ENCODE measurements around the gene CREG2.

Gene CREG2

DNA sequence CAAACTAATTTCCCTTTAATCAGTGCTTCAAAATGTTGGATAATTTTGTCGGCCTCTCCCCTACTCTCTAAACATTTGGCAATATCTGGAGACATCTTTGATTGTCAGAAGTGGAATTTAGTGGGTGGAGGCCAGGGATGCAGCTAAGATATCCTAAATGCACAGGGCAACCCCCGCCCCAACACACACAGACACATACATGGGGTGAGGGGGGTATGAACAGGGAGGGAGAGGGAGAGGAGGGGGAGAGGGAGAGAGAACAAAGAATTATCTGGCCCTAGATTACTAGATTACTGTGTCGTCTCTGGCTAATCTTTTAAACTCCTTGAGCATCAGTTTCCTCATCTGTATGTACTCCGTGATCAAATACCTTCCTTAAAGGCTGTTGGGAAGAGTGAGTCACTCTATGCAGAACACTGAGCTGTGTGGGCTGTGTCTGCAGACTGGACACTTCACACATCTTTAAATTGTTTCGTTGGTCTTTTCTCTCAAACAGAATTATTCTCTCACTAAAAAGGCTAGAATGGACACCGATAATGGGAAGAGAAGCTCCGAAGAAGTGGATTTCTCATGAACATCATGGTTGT is 81.7 kb downstream of the CREG2 start:
- DNase-seq = no peak

DNA sequence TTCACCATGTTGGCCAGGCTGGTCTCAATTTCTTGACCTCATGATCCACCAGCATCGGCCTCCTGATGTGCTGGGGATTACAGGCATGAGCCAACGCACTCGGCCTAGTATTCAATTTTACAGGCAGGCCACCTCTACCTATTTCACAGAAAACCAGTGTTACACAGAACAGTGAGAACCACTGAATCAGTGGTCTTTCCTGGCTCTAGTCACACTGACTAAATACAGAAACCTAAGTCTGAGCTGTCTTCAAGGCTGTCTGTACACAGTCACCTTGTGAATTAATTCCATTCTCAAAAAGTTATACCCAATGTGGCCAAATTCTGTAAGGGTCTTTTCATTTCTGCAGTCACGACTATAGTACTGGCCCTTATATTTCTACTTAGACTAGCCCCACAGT is 82.3 kb downstream of the CREG2 start:
- DNase-seq = no peak

DNA sequence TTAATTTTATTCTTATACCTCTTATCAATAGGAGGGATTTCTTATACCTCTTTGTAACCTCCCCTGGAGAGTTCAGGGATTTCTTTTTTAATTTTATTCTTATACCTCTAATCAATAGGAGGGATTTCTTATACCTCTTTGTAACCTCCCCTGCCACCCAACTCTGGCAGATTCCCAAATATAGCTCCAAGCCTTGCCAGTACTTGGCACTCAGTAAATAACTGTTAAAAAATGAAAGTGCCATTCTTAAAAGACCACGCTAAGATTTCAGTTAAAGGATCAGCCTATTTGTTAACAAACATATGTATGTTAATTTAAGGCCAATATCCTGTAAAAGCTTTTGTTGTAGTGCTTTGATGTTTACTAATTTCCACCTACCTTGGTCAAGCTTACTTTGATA is 83.6 kb downstream of the CREG2 start:
- DNase-seq = no peak

DNA sequence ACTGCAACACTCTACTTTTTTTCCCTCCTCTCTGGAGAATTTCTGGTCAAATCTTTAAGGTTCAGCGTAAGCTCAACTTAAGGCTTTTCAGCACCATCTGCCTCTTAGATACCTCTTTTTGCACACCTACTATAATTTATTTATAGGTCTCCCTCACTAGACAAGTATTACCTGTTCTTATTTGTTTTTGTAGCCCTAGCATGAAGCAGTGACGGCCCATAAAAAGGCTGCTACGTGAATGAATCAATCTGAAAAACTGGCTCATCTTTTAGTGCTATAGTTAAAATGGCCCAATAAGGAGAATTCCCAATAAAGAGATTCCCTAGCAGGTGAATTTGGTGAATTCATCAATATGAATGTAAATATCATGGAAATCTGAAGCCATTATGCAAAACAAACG is 85.3 kb downstream of the CREG2 start:
- no peak for DNase-seq

DNA sequence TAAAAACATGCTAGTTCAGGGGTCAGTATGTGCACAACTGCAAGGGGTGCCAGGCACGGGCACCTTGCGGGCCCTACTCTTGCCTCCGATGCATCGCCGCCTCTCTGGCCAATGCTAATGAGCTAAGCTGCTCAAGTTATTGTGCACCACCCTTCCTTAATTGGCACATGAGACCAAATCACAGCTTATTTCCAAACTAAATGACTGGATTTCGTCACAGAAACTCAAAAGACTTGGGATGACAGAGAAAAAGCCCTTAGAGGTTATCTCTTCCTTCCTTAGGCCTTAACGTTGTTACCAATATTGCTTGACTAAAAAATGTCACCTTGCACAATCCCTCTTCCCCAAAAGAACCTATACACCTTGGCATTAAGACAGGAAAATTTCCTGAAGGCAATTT is 86.5 kb downstream of the CREG2 start:
- no peak for DNase-seq

DNA sequence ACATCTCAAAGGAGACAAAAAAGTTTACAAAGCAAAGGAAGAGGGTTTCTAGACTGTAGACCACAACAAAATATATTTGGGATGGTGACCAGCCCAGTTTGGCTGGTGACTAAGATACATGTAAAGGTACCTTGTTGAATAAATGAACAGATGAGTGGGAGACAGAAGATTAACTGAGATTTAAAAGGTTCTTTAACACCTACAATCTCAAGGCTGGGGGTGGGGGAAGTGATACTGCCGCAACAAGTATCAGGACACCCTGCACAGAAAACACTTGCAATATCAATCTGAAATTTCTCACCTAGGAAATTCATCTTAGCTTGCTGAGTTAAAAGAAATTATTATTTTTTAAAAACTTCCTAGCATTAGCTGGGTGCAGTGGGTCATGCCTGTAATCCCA is 87.1 kb downstream of the CREG2 start:
- DNase-seq = no peak

DNA sequence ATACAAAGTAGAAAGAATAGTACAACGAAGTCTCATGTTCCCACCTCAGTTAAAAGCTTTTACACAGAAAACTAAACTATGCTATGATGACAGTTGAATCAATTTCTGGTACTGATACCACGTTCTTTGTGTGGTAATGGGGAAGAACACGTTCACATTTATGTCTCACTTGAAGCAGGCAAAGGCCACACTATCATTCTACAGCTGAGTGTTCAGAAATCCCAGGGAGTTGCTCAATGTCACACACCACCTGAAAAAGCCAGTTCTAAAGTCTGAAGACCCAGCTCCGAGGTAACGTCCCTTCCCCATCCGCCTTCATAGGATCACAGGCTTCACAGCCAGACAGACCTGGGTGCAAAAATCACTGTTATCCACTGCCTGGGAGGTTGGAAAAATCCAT is 87.7 kb downstream of the CREG2 start:
- no peak for DNase-seq

DNA sequence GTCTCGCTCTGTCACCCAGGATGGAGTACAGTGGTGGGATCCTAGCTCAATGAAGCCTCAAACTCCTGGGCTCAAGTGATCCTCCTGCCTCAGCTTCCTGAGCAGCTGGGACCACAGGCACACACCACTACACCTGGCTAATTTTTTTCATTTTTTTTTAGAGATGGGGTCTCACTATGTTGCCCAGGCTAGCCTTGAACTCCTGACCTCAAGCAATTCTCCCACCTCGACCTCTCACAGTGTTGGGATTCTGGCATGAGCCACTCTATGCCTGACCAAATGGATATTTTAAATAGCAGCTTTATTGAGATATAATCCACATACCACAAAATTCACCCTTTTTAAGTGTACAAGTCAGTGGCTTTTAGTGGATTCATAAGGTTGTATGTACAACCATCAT is 89.9 kb downstream of the CREG2 start:
- DNase-seq = no peak

DNA sequence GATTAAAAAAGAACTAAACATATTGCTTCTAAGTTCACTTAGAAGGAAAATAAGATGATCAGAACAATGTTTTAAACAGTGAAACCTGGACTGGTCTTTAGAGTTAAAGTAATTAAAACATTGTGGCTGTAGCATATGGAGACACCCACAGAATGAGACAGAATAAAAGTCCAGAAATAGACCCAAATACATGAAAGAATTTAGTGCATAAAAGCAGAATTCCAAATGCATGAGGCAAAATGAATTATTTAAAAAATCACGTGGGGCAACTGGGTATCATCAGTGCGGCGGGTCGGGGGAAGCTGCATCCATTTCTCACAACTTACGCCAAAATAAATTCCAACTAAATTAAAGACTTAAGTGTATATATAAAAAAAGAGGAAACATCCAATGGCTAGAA is 90.9 kb downstream of the CREG2 start:
- no peak for DNase-seq

DNA sequence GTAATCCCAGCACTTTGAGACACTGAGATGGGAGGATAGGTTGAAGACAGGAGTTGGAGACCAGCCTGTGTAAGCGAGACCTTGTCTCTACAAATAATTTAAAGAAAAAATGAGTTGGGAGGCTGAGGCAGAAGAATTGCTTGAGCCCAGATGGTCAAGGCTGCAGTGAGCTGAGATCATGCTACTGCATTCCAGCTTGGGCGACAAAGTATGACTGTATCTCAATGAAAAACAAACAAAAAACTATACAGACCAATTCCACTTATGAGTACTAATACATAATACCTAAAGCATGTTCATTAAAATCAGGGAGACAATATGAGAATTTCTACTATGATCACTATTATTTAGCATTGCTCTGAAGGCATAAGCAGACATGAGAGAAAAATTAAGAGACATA is 91.4 kb downstream of the CREG2 start:
- no peak for DNase-seq
